GM21367 (cell line): Measurements from ENCODE around the gene SLC8B1.

Source experiments
- ATAC-seq: cut with Tn5 transposase; IDR thresholded peaks from one replicate; pipeline ENCODE4 v1.9.1; 2021; ENCODE audit not compliant: unreplicated experiment

Gene SLC8B1

DNA sequence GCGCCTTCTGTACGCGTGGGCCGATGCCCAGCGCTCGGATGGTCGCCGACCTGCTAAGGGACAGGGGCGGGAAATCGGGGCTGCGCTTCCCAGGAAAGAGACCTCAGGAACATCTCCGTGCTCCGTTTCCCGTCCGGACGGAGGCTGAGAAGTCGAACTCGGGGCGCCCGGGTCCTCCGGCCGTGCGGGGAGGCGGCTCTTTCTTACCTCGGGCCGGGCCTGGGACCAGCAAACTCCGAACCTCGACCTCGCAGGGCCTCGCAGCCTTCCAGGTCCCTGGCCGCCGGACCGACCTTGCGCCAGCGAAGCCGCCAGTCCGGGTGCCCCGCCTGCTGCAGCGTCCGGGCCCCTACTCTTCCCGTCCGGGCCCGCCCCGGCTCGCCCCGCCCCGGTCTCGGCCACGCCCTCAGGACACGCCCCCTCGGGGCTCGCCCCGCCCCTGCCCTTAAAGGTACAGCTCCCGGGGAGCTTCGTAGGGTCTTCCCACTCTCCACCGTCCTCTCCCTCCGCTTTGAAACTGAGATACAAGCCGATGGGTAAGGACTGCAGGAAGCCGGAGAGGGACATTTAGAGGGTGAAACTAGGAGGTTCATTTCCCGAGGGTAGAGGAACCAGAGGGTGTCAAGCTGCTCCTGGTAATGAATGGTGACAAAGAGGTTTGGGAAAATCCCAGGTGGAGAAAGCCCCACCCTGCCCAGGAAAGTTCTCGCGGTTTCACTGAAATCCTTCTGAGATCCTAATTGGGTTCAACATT is at the start of gene SLC8B1:
SLC8B1 (minus strand) TSS at position 324 of the 754 bp plus-strand sequence. CDS start 2,231 bp downstream, outside the sequence.
- ATAC-seq: peak; percentile 89

GRCh38 chr12:113382206-113382605 is 47.3 kb upstream of the SLC8B1 start:
- no peak for ATAC-seq

GRCh38 chr12:113381220-113381619 is 46.3 kb upstream of the SLC8B1 start:
- no peak for ATAC-seq

GRCh38 chr12:113378291-113378690 is 43.4 kb upstream of the SLC8B1 start:
- no peak for ATAC-seq

DNA sequence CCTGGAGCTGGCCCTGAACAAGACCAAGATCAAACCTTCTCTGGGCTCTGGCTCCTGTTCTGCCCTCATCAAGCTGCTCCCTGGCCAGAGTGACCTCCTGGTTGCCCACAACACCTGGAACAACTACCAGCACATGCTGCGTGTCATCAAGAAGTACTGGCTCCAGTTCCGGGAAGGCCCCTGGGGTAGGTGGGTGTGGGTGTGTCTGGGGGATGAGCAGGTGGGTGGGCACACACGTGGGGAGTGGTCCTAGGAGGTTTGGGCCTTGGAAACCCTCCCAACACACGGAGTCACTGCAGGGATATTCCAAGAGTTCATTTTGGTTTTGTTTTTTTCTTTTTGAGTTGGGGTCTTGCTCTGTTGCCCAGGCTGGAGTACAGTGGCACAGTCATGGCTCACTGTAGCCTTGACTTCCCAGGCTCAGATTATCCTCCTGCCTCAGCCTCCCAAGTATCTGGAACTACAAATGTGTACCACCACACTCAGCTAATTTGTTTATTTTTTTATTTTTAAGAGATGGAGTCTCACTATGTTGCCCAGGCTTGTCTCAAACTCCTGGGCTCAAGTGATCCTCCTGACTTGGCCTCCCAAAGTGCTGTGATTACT is 40.0 kb upstream of the SLC8B1 start:
- ATAC-seq: no peak

- no peak for ATAC-seq
Observed at GRCh38 chr12:113373969-113374368, 39.1 kb upstream of the SLC8B1 start.

DNA sequence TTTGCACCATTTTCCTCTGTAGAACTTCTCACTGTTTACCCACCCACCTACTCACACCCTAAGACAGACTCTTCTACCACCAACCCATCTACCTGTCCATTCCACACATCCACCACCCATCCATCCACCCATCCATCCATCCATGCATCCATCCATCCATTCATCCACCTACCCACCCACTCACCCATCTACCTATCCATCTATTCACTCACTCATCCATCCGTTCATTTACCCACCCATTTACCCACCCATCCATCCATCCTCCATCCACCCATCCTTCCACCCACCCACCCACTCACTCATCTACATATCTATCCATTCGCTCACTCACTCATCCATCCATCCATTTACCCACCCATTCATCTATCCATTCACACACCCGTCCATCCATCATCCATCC is 38.5 kb upstream of the SLC8B1 start:
- ATAC-seq: no peak

GRCh38 chr12:113372371-113372770 is 37.5 kb upstream of the SLC8B1 start:
- ATAC-seq: no peak

DNA sequence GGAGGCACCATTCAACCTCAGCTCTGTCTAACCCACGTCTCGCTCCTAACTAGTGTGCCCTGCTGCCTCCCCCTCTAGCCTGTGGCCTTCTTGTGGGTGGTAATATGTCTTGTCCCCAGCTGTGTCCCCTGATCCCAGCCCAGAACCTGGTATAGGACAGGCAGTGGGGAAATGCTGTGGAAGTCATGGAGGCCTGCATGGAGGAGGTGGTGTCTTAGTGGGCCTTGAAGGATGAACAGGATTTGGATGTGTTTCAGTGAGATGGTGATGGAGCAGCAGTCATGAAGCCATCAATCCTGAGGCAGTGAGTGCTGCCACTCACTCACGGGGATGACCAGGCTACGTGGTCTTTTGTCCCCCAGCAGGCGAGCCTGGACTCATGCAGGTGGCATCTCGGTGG is 36.9 kb upstream of the SLC8B1 start:
- ATAC-seq: no peak

DNA sequence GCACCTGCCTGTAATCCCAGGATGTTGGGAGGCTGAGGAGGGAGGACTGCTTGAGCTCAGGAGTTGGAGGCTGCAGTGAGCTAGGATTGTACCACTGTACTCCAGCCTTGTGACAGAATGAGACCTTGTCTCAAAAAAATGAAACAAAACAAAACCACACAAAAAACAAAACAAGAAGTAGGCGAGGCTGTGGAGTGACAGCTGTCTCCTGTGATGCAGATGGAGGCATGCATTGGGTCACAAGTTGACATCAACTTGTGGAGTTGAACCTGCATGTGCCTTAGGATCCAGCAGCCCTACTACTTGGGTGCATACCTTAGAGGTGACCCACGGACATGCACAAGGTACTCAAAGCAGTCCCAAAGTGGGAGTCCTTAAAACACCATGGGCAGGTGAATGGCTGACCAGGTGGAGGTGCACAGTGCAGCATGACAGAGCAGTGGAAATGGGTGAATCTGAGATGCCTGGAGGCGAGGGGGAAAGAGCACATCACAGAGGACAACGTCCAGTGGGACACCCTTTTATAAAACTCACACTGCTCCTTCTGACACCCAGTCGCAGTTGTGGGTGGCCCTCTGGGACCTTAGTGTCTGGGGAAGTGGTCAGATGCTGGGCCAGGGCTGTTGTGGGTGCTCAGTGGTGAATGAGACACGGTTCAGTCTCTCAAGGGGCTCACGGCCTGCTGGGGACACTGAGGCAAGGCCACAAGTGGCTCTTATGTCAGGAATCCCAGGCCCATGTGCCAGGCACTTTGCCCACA is 36.2 kb upstream of the SLC8B1 start:
- no peak for ATAC-seq

GRCh38 chr12:113369391-113369985 is 34.6 kb upstream of the SLC8B1 start:
- no peak for ATAC-seq

- no peak for ATAC-seq
Observed at GRCh38 chr12:113368331-113368730, 33.4 kb upstream of the SLC8B1 start.

GRCh38 chr12:113366827-113367226 is 31.9 kb upstream of the SLC8B1 start:
- ATAC-seq: no peak

- no peak for ATAC-seq
Observed at GRCh38 chr12:113365639-113366395, 30.9 kb upstream of the SLC8B1 start.

DNA sequence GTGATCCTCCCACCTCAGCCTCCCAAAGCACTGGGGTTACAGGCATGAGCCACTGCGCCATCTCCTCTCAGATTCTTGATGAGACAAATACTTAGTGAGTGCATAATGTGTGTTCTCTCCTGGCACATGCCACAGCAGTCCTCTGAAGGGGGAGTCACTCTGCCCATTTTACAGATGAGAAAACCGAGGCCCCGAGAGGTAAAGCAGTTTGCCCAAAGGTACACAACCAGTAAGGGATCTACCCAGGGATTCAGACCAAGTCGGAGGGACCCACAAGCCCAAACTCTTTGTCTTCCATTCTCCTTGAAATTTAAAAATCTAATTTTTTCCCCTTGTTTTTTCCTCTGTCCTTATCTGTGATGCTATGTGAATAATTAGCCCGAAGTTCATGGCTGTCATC is 29.8 kb upstream of the SLC8B1 start:
- ATAC-seq: no peak

DNA sequence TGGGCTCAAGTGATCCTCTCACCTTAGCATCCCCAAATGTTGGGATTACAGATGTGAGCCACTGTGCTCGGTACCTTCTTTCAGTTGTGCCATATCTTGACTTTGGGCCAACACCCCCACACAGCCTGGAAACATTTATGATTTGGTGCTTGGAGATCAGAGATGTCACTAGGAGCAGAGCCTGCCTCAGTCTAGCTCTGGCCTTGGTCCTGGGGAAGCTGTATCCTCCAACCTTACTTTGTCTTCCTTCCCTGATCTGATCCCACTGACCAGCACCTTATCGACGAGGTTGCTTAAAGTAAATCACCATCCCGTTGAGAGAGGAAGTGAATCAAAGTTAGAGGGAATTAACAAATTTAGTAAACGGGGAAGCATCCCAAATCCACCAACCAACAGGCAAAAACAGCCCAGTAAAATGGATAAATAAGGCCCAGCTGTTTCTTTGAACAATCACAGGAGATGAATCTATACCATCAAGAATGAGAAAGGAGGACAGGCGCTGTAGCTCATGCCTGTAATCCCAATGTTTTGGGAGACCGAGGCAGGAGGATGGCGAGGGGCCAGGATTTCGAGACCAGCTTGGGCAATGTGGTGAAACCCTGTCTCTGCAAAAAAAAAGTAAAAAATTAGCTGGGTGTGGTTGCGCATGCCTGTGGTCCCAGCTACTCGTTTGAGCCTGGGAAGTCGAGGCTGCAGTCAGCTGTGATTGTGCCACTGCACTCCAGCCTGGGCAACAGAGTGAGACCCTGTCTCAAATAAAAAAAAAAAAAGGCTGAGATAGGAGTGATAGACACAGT is 26.9 kb upstream of the SLC8B1 start:
- ATAC-seq: no peak

DNA sequence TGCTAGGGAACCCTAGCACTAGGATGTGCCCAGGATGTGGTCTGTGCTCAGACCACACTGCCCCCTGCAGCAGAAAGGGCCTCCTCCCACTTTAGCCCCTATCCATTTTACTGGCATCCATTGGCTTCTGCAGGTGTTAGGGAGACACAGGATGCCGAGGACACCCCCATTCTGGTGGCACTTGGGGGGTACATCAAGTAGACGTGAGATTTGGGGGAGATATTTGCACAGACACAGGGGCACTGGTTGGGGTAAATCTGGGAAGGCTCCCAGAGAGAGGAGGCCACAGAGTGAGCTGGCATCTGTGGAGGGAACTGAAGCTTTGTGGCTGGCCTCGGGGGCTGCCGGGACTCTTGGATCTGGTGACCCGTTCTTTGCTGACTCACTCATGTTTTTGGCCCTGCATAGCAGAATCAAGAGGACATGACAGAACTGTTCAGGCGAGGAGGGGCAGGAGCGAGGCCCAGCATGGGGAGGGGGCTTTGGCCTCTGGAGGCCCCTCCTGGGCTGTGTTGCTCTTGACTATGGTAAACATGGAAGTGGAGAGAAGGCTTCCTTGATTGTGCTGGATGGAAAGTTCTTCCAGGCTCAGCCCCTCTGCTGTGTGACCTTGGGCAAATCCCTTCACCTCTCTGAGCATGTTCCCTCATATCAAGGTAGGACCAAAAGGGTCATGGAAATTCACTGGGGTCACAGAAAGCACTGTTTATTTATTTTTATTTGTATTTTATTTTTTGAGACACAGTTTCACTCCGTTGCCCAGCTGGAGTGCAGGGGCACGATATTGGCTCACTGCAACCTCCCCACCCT is 25.2 kb upstream of the SLC8B1 start:
- ATAC-seq: no peak

DNA sequence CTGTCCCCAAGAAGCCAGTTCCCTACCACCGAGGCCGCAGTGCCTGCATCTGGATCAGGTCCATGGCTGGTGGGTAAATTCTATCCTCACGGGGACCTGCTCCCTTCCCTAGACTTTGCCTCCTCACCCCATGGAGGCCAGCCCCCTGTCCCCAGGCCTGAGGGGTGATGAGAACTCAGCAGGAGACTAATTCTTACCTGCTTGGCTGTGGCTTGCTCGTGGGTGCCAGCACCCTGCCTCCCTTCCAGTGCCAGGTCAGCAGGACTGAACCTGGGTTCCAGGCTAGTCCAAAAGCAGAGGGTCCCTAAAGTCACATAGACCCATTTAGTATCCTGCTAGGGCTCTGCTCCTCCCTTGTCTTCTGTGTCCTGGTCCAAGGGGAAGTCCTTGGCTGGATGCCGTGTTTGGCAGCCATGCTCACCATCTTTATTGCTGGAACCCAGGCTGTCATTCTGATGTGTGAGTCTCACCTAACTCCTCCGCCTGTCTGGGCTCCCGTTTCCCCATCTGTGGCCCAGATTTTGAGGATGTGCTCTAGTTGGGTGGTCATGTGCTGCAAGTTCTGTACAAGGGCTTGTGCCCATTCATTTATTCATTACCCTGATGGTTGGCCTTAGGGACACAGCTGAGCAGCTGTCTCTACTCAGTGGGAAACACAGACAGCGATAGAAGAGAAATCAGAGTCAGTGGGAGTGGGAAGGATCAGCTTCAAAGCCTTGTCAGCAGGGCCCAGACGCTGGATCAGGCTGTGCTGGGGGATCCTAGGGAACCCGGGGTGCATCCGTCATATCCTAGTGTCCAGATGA is 24.4 kb upstream of the SLC8B1 start:
- no peak for ATAC-seq
